ENCODE data around the gene ZXDA.
"Not testable (repeated sequence)": the region's sequence is repeated elsewhere in the genome, so short reads cannot be mapped to it uniquely, and the experiment has no call there.

The ZXDA gene, protein sequence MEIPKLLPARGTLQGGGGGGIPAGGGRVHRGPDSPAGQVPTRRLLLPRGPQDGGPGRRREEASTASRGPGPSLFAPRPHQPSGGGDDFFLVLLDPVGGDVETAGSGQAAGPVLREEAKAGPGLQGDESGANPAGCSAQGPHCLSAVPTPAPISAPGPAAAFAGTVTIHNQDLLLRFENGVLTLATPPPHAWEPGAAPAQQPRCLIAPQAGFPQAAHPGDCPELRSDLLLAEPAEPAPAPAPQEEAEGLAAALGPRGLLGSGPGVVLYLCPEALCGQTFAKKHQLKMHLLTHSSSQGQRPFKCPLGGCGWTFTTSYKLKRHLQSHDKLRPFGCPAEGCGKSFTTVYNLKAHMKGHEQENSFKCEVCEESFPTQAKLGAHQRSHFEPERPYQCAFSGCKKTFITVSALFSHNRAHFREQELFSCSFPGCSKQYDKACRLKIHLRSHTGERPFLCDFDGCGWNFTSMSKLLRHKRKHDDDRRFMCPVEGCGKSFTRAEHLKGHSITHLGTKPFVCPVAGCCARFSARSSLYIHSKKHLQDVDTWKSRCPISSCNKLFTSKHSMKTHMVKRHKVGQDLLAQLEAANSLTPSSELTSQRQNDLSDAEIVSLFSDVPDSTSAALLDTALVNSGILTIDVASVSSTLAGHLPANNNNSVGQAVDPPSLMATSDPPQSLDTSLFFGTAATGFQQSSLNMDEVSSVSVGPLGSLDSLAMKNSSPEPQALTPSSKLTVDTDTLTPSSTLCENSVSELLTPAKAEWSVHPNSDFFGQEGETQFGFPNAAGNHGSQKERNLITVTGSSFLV

DNA sequence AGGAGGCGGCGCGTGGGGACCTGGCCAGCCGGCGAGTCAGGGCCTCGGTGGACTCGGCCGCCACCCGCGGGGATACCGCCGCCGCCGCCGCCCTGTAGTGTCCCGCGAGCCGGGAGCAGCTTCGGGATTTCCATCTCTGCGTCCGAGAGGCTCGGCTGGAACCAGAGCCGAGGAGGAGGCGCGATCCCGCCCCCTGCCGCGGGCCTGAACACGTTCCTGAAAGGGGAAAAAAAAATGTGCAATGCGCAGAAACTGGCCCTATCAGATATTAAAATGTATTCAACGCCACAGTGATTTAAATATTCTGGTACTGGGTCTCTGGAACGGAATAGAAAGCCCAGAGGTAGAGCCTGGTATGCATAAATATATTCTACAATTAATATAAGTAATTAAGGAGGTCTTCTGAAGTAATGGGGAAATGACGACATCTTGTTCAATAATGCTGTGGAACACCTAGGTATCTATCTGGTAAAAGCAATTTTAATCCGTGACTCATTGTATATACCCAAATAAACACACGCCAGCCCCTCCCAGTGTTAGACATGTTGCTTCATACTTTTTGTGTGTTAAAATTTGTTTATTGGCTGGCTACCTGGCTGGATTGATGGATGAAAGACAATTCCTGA lies at the start of gene ZXDA:
Gene ZXDA (minus strand): TSS at position 172 of the 626 bp plus-strand sequence. CDS start 38 bp downstream, at position 134.
- H3K36me3 ChIP-seq (ENCODE audit: control insufficient read depth, insufficient read depth, low read length); H3K27me3 ChIP-seq (replicated peaks; ENCODE audit: control insufficient read depth, insufficient read depth, low read length); DNase-seq (ENCODE audit: extremely low read depth, insufficient read length): not testable (repeated sequence)
- H3K4me3 ChIP-seq (replicated peaks; ENCODE audit: low read depth, low read length), result peak within 1 kb of the TSS; percentile 55

DNA sequence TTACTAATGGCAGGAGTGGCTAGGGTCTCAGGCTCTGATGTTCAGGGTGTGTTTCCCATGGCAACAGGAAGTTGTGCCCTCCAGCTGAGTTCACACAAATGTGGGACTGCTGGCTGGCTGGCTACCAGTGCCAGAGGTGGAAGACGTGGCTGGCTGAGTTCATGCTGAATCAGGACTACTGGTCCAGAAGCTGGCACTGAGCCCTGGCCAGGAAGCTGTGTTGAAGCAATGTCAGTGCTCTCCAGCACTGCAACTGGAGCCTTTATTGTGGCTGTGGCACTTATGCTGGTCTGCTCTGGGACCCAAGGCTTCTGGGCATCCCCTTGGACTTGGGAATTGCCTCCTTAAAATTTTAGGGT lies 42.0 kb upstream of the ZXDA start:
- no peak for DNase-seq (ENCODE audit: extremely low read depth, insufficient read length)
- TF ChIP-seq, protein P1, sequence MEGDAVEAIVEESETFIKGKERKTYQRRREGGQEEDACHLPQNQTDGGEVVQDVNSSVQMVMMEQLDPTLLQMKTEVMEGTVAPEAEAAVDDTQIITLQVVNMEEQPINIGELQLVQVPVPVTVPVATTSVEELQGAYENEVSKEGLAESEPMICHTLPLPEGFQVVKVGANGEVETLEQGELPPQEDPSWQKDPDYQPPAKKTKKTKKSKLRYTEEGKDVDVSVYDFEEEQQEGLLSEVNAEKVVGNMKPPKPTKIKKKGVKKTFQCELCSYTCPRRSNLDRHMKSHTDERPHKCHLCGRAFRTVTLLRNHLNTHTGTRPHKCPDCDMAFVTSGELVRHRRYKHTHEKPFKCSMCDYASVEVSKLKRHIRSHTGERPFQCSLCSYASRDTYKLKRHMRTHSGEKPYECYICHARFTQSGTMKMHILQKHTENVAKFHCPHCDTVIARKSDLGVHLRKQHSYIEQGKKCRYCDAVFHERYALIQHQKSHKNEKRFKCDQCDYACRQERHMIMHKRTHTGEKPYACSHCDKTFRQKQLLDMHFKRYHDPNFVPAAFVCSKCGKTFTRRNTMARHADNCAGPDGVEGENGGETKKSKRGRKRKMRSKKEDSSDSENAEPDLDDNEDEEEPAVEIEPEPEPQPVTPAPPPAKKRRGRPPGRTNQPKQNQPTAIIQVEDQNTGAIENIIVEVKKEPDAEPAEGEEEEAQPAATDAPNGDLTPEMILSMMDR (IDR thresholded peaks at IDR 0.05; ENCODE audit: insufficient read depth, low read length, poor library complexity, severe bottlenecking), result no peak
- H3K27me3 ChIP-seq (replicated peaks; ENCODE audit: control insufficient read depth, insufficient read depth, low read length), result no peaks in the 10 kb centered on the region
- H3K4me3 ChIP-seq (replicated peaks; ENCODE audit: low read depth, low read length), result no peak overlapping the region
- no peaks in the 10 kb centered on the region for H3K36me3 ChIP-seq (ENCODE audit: control insufficient read depth, insufficient read depth, low read length)

DNA sequence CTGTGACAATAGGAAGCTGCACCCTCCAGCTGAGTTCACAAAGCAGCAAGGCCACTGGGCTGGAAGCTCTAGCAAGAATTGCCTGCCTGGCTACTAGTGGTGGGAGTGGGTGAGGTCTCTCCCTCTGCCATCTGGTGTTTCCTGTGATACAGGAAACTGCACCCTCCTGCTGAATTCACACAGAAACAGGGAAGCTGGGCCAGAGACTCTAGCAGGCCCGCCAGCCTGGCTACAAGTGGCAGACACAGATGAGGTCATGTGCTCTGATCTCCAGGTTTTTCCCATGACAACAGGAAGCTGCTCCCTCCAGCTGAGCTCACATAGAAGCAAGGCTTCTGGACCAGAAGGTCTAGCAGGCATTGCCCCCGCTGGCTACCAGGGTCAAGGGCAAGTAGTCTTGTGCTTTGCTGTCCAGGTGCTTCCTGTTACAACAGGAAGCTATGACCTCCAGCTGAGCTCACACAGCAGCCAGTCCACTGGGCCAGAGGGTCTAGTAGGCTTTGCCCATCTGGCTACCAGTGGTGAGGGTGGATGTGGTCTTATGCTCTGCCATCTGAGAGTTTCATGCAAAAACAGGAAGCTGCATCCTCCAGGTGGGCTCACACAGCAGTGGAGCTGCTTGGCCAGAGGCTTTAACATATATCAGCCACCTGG lies 41.5 kb upstream of the ZXDA start:
- Histone ChIP-seq H3K4me3 (replicated peaks; ENCODE audit: low read depth, low read length) (no peak overlapping the region), H3K36me3 (ENCODE audit: control insufficient read depth, insufficient read depth, low read length) (no peaks in the 10 kb centered on the region), H3K27me3 (replicated peaks; ENCODE audit: control insufficient read depth, insufficient read depth, low read length) (no peaks in the 10 kb centered on the region)
- DNase-seq (ENCODE audit: extremely low read depth, insufficient read length), result no peak
- TF ChIP-seq, protein P1 (IDR thresholded peaks at IDR 0.05; ENCODE audit: insufficient read depth, low read length, poor library complexity, severe bottlenecking), result no peak

DNA sequence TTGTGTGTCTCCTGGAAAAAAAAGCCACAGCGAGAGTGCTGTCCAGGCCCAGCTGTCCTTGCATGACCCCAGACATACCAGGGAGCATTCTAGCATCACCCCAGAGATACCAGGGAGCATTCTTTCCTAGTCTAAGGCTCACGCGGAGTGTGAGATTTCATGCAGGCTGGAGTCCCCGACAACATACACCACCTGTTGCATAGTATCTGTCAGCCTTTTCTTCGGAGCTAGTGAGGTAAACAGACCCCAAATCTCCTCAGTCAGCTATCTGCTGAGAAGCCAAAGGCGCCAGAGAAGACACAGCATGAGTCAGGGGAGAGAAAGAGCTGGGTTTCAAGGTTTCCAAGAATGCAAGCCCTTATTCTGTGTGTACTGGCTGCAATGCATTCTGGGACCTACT lies 23.1 kb upstream of the ZXDA start:
- H3K27me3 ChIP-seq (replicated peaks; ENCODE audit: control insufficient read depth, insufficient read depth, low read length), result no peaks in the 10 kb centered on the region
- no peak overlapping the region for H3K4me3 ChIP-seq (replicated peaks; ENCODE audit: low read depth, low read length)
- no peak for DNase-seq (ENCODE audit: extremely low read depth, insufficient read length)
- no peaks in the 10 kb centered on the region for H3K36me3 ChIP-seq (ENCODE audit: control insufficient read depth, insufficient read depth, low read length)
- TF ChIP-seq, protein P1 (IDR thresholded peaks at IDR 0.05; ENCODE audit: insufficient read depth, low read length, poor library complexity, severe bottlenecking), result no peak

DNA sequence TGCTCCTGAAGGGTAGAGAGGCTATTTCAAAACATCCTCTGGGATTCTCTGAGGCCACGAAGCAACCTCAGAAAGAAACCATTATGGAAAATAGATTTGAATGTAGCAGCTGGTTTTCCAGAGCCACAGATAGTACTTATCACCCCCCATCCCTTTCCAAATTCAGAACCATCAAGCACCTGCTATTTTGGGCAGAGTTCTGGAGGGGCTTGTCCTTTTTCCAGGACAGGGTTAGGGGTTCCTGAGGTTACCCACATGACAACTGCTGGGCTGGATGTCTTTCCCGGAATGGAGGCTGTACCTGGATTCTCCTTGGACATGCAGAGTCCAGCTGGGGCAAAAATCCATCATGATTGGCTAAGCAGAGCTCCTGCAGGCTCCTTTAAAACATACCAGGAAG lies 22.0 kb upstream of the ZXDA start:
- TF ChIP-seq, protein P1 (IDR thresholded peaks at IDR 0.05; ENCODE audit: insufficient read depth, low read length, poor library complexity, severe bottlenecking), result no peak
- H3K36me3 ChIP-seq (ENCODE audit: control insufficient read depth, insufficient read depth, low read length), result no peaks in the 10 kb centered on the region
- H3K27me3 ChIP-seq (replicated peaks; ENCODE audit: control insufficient read depth, insufficient read depth, low read length), result no peaks in the 10 kb centered on the region
- no peak overlapping the region for H3K4me3 ChIP-seq (replicated peaks; ENCODE audit: low read depth, low read length)
- no peak for DNase-seq (ENCODE audit: extremely low read depth, insufficient read length)
